Esophagus muscularis mucosa (tissue), 4 donors: Measurements from ENCODE around the gene KANSL3. TPM values are rescaled to one million over a fixed set of nuclear protein-coding genes. Genes with fewer than 3 reads are reported as not detected.

Experiments used
- DNase-seq: peaks from one replicate; pipeline ENCODE4 v3.0.0-alpha.2; 2017; ENCODE audit errors: extremely low spot score
- H3K27ac ChIP-seq, 4 donors: fragments of 200-600 bp; sonication (generic); replicated peaks in 1 of 4; 1 replicate in 3 of 4; 2 replicates in 1 of 4; pipeline ENCODE4 v1.5.1; 2016 to 2019; ENCODE audit warnings: mild to moderate bottlenecking in 1 of 4
- H3K27me3 ChIP-seq, 4 donors: fragments of 200-600 bp; sonication (generic); one replicate each; pipeline versions ENCODE4 v1.5.1 to v1.6.0; 2016 to 2019
- H3K36me3 ChIP-seq, 4 donors: fragments of 200-600 bp; sonication (generic); one replicate each; pipeline ENCODE4 v1.5.1; 2016 to 2019
- H3K4me1 ChIP-seq, 4 donors: fragments of 200-600 bp; sonication (generic); one replicate each; pipeline ENCODE4 v1.5.1; 2016 to 2019
- H3K4me3 ChIP-seq, 4 donors: fragments of 200-600 bp; sonication (generic); 1 replicate in 2 of 4; 2 replicates in 2 of 4; pipeline ENCODE4 v1.5.1; 2016 to 2019; ENCODE audit warnings: mild to moderate bottlenecking in 4 of 4, moderate library complexity in 1 of 4
- H3K9me3 ChIP-seq, 4 donors: fragments of 200-600 bp; sonication (generic); 1 replicate in 3 of 4; 2 replicates in 1 of 4; pipeline ENCODE4 v1.5.1; 2016 to 2019
- CTCF ChIP-seq, 3 experiments: fragments of 200-600 bp in 2 of 3; fragments of 450-650 bp in 1 of 3; sonication (generic) in 2 of 3; IDR thresholded peaks; one replicate each; pipeline ENCODE4 v1.5.1; 2017 to 2019; ENCODE audit warnings: antibody characterized with exemption in 3 of 3, mild to moderate bottlenecking in 2 of 3, moderate library complexity in 1 of 3
- EP300 ChIP-seq: sonication (generic); formaldehyde crosslinking; IDR thresholded peaks from one replicate; pipeline ENCODE4 v1.6.1; 2017; ENCODE audit warnings: antibody characterized with exemption
- POLR2A ChIP-seq: fragments of 450-650 bp; IDR thresholded peaks from one replicate; pipeline ENCODE4 v1.6.1; 2017; ENCODE audit warnings: antibody characterized with exemption, moderate library complexity, mild to moderate bottlenecking, low read depth
- POLR2AphosphoS5 ChIP-seq, 2 donors: sonication (generic); formaldehyde crosslinking; IDR thresholded peaks; one replicate each; pipeline ENCODE4 v1.6.1; 2017; ENCODE audit warnings: antibody characterized with exemption in 2 of 2
- WGBS: methylation state at CpG from one replicate; pipeline ENCODE4 v1.1.5; 2018; 5-methylcytosine and 5-hydroxymethylcytosine counted together
- intact Hi-C: fragments of 100-400 bp; cut with DNase I; formaldehyde crosslinking; loops from one replicate; pipeline ENCODE4 v1.15.1; 2023
- total RNA-seq, 4 donors: library from RNA; depleted of rRNA; stranded (reverse); fragments of >200 nt; gene quantifications; one replicate each; pipeline versions ENCODE4 v1.1.0 to v1.2.1, GENCODE V29; 2016

KANSL3 gene
- total RNA-seq, 4 donors from 2014 or later: 54.2 to 63.1 (median 59.5) TPM

- no peak overlapping the region for H3K4me3 ChIP-seq
- WGBS: 90% methylated on average over 1 of the region's 1 CpG
- no peaks in the 10 kb centered on the region for H3K27me3 ChIP-seq
- TF ChIP-seq POLR2A: no peak
- peaks cover 22 to 75% (median 54%) of the 10 kb centered on the region in 4 donors for H3K36me3 ChIP-seq
- intact Hi-C loops: no loop called here
- DNase-seq: no peak
- H3K27ac ChIP-seq: peak overlapping the region in 1 of 4 donors; percentile 54
- no peaks in the 10 kb centered on the region for H3K9me3 ChIP-seq
- H3K4me1 ChIP-seq: peaks cover 14 to 28% (median 24%) of the 10 kb centered on the region in 4 donors
Observed at GRCh38 chr2:96616128-96616527, 22.0 kb downstream of the KANSL3 start.

- Histone ChIP-seq H3K4me1 (peaks cover 10 to 34% (median 21%) of the 10 kb centered on the region in 4 donors), H3K4me3 (no peak overlapping the region), H3K27me3 (no peaks in the 10 kb centered on the region), H3K9me3 (no peaks in the 10 kb centered on the region), H3K36me3 (peaks cover 91 to 100% (median 97%) of the 10 kb centered on the region in 4 donors), H3K27ac (peak overlapping the region in 2 of 4 donors; percentile 23 to 35)
- DNase-seq: no peak
- 79% methylated on average over 13 of the region's 13 CpGs for WGBS
- TF ChIP-seq CTCF (IDR thresholded peaks at IDR 0.05) (no peak), EP300 (no peak), POLR2AphosphoS5 (IDR thresholded peaks at IDR 0.05) (no peak), POLR2A (no peak)
- intact Hi-C loops: no loop called here
Observed at GRCh38 chr2:96608469-96609455, 29.4 kb downstream of the KANSL3 start.

GRCh38 chr2:96604104-96604503 is 34.0 kb downstream of the KANSL3 start:
- H3K4me1 ChIP-seq: peaks cover 8 to 42% (median 20%) of the 10 kb centered on the region in 4 donors
- no peaks in the 10 kb centered on the region for H3K9me3 ChIP-seq
- no peak overlapping the region for H3K27ac ChIP-seq
- TF ChIP-seq EP300 (no peak), POLR2A (no peak), POLR2AphosphoS5 (IDR thresholded peaks at IDR 0.05) (no peak), CTCF (IDR thresholded peaks at IDR 0.05) (no peak)
- H3K27me3 ChIP-seq: no peaks in the 10 kb centered on the region
- WGBS: 82% methylated on average over 2 of the region's 2 CpGs
- no peak for DNase-seq
- intact Hi-C loops: no loop called here
- H3K36me3 ChIP-seq: peaks cover 88 to 100% (median 94%) of the 10 kb centered on the region in 4 donors
- H3K4me3 ChIP-seq: no peak overlapping the region

- H3K27me3 ChIP-seq: no peaks in the 10 kb centered on the region
- 95% methylated on average over 2 of the region's 2 CpGs for WGBS
- H3K27ac ChIP-seq: peak overlapping the region in 1 of 4 donors; percentile 30
- no peak for TF ChIP-seq POLR2AphosphoS5 (IDR thresholded peaks at IDR 0.05)
- TF ChIP-seq CTCF (IDR thresholded peaks at IDR 0.05): no peak
- no peak for TF ChIP-seq EP300
- no peak for TF ChIP-seq POLR2A
- no peak for DNase-seq
- H3K4me1 ChIP-seq: peaks cover 0 to 26% (median 10%) of the 10 kb centered on the region in 4 donors
- H3K9me3 ChIP-seq: no peaks in the 10 kb centered on the region
- intact Hi-C loops: no loop called here
- H3K4me3 ChIP-seq: no peak overlapping the region
- H3K36me3 ChIP-seq: peaks cover 72 to 99% (median 93%) of the 10 kb centered on the region in 4 donors
Observed at GRCh38 chr2:96602330-96602823, 35.7 kb downstream of the KANSL3 start.
